GM19455 (cell line): ENCODE data around the gene UPF1.
"Not testable (repeated sequence)": the region's sequence is repeated elsewhere in the genome, so short reads cannot be mapped to it uniquely, and the experiment has no call there.

Experiments
- ATAC-seq: cut with Tn5 transposase; IDR thresholded peaks from one replicate; pipeline ENCODE4 v1.9.1; 2021; ENCODE audit not compliant: unreplicated experiment

UPF1 gene

DNA sequence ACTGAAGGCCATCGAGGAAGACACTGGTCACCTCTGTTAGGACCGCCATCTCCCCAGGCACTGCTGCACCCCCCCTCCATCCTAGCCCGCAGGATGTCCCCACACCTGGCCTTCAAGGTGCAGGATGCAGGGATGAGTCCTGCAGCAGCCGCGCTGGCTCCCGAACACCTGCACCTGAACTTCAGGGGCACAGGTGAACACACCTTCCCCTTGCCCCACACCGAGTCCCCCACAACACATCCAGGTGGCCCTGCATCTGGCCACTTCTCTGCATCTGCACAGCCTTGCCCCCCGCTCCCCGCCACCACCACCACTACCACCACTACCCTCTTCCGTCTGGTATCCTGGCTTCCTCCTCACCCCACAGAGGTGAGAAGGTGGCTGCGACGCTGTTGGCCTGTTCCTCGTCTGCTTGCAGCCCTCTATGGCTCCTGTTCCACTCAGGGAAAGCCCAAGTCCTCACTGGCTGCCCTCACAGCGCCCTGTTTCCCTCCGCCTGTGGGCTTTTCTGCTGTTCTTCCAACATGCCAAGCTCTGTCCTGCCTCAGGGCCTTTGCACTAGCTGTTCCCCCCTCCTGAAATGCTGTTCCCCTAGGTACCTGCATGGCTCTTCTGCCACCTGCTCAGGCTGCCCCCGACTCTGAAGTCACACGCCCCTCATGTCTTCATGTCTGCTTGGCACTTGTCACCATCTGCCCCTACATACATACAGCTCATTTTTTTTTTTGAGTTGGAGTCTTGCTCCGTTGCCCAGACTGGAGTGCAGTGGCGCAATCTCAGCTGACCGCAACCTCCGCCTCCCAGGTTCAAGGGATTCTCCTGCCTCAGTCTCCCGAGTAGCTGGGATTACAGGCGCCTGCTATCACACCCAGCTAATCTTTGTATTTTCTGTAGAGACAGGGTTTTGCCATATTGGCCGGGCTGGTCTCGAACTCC lies 65.6 kb downstream of the UPF1 start:
- ATAC-seq = no peak

DNA sequence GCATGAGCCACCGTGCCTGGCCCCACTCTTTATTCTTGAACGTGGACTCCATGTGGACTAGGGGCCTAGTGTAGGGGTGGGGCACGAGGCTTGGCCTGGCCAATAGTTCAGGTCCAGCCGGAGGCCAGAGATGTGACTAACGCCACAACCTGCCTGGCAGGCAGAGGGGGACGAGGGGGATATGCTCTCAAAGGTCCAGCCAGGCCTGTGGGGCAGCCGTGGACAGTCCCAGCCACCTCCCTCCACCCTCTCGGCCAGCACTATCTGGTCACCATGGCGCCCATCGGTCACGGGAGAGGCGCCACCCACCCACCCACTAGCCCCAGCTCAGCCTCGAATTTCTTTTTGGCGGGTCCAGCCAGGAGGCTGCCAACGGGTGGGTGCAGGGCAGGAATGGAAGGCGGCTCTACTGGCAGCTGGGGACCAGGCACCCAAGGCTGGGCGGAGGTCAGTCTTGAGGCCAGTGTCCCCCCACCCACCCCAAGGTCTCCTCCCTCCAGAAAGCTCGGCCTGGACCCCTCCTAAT lies 66.4 kb downstream of the UPF1 start:
- ATAC-seq = no peak

DNA sequence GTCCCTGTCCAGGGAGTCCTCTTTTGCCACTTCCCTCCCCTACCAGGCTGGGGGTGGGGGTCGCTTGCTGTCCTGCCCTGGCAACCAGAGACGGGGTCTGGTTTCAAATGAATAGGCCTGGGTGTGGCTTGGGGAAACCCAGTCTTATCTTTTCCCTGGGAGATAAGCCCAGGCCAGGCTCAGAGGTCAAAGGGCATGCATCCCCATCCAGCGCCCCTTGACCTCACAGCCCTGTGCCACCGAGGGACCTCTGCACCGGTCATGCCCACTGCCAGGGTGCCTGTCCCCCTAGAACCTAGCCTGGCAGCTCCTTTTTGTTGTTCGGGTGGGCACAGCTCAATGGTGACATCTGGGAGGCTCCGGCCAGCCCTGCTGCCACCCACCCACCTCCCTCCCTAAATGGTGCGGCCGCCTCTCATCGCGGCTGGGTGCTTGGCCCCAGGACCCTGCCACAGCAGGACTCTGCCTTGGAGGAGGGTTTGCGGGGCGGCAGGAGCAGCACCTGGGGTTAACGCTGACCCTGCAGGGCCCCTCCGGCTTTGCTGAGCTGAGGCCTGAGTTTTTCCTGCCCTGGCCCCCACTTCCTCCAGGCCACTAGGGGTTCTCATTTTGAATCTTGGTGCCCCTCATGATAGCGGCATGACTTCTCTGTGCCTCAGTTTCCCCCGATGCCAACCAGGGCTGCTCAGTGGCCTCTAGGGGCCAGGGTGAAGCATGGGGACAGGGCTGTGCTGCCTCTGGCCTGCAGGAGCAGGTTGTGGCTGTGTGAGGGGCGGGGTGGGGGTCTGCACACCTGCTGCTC lies 67.0 kb downstream of the UPF1 start:
- no peak for ATAC-seq

DNA sequence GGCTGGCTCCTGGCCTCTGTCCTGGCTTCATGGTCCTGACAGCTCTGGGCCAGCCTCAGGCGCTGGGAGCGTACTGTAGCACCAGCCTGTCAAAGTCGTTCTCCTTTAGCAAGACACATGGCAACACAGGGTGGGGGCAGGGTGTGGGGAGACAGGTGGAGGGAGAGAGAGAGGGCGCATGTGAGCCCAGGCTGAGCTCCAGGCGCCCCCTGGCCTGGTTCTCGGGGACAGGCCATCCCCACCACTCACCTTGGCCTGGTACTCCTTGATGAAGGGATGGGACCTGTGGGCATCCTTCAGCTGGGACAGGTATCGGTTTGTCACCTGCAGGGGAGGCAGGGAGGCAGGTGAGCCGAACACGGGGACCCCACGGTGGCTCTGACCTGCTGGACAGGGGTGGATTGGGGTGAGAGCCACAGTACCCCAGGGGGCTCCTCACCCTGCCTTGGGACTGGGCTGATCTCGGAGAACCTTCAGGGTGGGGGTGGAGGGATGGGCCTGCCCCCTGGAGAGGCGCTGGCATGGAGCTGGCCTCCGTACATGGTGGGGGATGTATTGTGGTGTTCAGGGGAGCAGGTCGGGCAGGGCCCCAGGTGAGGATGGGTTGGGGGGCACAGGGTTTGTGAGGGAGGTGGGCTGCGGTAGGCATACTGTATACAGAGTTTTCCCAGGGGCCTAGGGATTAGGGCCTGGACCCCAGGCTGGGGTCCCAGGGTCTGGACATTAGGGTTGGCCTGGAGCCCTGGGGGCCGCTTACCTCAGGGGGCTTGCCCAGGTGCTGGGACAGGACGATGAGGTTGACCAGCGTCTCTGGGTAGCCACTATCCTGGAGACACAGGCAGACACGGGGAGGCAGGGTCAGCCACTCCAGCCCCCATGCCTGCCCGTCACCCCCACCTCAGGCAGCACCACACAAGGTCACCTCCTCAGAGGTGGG lies 68.1 kb downstream of the UPF1 start:
- no peak for ATAC-seq

DNA sequence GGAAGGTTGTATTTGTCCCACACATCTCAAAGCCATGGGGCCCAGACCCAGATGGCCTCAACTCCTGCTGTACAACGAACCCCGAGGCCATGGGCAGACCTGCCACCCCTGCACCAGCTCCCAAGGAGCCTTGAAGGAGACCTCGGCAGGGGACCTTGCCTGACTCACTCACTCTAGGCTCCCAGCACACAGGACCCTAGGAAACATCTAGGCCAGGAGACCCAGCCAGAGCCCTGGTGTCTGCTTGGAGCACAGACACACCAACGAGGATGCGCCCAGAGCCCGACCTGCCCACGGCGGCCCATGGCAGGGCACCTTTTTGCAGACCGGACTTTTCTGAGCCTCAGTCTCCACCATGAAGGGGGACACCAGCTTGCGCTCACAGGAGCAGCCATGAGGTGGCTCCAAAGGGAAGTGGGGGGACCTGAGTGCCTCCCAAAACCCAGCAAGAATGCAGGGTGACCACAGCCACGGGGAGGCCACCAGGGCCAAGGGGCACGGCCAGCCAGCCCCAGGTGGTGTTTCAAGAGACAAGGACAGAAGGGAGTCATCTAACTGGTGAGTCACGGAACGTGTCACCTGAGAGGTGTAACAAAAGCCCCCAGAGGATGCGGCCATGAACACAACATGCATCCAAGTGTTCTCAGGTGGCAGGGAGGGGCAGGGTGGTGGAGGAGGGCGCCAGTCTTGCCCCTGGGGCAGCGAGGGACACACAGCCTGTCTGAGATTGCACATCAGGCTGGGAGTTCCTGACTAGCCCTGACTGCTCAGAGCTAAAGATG lies 69.1 kb downstream of the UPF1 start:
- no peak for ATAC-seq

DNA sequence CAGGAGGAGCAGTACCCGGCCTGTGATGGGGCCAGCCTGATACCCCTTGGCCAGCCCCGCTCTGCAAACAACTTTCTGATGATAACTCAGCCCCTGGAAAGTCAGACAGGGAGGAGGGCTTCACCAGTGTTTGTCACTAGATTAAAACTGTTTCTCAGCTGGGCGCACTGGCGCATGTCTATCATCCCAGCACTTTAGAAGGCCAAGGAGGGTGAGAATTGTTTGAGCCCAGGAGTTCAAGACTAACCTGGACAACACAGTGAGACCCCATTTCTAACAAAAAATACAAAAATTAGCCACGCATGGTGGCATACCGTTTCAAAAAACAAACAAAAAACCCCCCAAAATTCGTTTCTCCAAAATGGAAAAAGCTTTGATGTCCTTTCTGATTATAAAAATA lies 69.7 kb downstream of the UPF1 start:
- no peak for ATAC-seq

DNA sequence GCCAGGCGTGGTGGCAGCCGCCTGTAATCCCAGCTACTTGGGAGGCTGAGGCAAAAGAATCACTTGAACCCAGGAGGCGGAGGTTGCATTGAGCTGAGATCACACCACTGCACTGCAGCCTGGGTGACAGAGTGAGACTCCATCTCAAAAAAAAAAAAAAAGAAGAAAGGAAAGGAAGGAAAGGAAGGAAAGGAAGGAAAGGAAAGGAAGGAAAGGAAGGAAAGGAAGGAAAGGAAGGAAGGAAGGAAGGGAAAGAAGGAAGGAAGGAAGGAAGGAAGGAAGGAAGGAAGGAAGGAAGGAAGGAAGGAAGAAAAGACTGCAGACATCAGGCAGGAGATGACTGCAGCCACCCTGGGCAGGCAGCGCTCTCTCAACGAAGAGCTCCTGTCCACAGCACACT lies 70.8 kb downstream of the UPF1 start:
- not testable (repeated sequence) for ATAC-seq

DNA sequence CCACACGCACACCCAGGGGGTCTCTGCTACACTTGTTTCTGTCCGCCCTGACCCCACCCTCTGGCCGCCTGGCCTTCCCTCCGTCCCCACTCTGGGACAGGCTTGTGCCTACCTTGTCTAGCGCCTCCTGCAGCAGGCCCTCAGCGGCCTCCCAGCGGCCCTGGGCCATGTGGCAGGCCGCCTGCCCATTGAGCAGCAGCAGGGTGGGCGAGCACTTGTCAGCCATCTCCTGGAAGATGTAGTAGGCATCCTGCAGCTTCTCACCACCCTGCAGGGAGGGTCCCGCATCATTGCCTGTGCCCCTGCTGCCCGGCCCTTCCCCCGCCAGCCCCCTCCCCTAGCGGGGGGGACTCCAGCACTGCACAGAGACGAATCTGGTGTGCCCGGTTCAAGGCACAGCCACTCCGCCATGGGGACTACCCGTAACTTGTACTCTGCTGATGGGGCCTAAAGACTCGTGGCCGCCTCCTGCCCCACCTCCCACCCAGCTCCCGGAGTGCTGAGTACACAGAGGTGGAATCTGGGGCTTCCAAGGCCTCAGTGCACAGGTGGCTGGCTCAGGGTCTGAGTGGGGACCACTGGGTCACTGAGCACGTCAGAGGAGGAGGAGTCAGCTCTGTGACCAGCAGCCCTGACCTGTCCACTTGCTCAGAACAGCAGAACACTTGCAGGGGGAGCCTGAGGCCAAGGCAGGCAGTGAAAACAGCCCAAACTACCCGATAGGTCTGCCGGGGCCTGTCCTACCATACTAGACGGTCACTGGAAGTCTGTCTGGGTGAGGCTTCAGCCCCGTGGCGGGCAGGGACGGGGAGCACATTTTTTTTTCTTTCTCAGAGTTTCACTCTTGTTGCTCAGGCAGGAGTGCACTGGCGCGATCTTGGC lies 71.6 kb downstream of the UPF1 start:
- no peak for ATAC-seq

DNA sequence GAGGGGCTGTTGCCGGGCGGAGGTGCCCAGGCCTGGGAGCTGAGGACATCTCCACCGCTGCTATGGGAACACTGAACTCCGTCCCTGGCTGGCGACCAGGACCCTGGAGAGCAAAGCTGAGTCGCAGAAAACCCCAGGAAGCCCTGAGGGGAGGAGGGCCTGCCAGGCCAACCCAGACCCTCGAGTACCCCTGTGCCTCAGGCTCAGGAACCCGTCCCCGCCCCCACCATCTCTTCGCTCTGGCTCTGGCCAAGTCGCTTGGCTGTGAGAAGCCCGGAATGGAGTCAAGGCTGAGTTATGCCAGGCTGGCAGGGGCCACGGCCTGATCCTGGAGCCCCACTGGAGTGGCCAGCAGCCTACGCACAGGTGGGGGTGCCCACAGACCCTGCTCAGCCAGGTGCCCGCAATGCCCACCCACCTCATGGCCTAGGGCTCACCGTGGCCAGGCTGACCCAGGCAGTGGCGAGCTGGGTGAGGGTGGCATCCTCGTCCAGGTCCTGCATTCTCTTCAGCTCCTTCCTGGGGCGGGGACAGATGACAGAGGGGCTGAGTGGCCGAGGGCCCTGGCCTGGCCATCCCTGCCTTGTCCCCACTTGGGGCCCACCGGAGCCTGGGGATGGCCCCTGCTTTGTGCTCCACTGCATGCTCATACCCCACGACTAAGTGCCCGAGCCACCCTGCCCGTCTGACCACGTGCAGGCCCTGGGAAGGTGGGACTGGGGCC lies 72.7 kb downstream of the UPF1 start:
- ATAC-seq = no peak

DNA sequence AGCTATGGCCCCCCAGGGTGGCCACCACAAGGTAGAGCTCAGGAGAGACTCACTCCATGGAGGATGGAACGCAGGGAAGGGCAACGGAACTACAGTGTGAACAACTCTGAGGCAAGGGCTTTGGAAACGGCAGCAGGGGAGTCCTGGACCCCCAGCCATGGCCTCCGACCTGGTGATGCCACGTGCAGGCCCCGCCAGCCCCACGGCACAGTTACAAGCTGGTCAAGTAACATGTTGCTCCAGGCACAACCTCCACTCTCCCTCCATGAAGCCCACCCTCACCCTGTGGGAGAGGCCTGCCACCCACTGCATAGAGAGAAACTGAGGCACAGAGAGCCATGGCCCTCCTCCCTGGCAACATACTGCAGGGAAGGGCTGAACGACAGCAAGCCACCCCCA lies 73.3 kb downstream of the UPF1 start:
- no peak for ATAC-seq

DNA sequence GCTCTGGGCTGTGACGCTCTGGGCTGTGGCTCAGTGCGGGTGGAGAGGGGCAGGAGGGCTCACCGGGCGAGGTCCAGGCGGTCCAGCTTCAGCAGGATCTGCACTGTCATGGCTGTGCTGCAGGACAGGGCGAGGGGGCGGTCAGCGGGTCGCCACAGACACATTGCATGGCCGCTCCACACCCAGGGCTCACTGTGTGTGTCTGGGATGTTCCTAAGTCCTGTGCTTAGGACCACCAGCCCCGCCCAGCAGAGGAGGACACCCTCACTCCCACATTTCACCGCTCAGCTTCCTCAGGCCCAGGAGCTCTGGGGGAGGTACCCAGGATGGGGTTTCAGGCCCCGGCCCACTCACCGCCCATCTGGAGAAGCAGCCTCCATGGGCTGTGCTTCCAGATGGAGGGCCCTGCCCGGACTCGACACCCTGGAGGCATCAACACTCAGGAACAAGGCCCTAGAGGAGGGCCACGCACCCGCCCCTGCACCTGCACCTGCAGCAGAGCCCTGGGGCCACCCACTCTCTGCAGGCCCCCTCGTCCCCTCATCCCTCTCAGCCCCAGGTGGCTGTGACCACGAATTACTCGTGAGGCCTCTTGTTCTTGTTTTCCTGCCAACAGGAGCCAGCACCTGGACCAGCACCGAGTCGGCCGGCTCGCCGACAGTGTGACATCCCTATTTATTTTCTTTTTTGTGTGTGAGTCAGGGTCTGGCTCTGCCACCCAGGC lies 73.9 kb downstream of the UPF1 start:
- ATAC-seq = no peak

DNA sequence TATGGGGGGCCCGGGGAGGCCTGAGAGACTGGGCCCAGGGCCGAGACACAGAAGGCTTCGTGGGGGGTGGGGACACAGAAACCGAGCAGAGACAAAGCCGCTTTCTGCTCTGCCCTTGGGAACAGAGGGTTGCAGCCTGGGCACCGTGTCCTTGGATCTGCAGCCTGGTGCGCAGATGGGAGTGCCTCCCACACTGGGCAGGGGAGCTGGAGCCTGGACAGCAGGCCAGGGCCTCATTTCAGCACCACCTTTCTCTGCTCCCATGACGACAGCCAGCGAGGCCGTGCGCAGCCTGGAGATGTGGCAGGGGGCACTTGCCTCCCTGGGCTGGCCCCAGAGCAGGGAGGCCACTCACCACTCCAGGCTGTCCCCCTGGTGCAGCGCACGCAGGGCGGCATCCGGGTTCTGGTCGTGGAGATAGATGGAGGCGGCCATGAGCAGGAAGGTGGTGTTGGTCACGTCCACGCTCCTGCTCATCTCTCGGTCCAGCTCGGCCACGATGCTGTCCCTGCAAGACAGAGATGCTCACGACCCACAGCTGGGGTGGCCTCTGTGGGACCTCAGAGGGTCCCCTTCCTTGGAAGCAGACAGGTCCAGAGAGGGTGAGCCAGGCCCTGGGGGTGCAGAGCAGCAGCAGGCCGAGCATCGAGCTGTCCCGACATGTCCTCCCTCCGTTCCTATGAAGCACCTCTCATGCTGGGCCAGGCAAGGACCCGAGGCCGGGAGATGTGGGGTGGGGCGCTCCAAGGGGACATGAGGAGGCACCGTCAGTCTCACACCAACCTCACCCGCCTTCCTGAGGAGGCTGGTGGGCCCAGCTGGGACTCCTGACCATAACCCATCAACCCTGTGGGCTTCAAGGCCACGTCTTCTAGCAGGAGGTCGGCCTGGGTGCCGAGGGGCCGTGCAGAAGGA lies 75.1 kb downstream of the UPF1 start:
- ATAC-seq = no peak

DNA sequence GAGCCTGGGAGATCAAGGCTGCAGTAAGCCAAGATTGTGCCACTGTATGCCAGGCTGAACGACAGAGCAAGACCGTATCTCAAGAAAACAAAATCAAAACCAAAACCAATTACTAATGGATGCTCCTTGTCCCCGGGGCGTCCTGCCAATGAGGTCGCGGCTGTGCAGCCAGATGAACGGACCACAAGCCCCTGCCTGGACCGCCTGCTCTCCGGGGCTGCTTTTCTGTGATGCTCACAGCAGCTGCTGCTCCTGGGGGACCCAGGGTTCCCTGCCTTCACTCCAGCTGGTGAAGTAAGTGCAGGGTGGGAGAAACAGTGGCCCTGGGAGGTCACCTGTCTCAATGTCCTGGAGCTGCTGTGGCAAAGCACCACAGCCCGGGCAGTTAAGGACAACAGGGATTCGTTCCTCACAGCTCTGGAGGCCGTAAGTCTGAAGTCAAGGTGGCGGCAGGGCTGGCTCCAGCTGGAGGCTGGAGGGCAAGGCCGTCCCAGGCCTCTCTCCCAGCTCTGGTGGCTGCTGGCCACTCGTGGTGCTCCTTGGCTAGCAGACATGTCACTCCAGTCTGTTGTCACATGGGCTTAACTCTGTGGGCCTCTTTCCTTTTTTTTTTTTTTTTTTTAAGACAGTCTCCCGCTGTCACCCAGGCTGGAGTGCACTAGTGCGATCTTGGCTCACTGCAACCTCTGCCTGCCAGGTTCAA lies 77.3 kb downstream of the UPF1 start:
- ATAC-seq = no peak

DNA sequence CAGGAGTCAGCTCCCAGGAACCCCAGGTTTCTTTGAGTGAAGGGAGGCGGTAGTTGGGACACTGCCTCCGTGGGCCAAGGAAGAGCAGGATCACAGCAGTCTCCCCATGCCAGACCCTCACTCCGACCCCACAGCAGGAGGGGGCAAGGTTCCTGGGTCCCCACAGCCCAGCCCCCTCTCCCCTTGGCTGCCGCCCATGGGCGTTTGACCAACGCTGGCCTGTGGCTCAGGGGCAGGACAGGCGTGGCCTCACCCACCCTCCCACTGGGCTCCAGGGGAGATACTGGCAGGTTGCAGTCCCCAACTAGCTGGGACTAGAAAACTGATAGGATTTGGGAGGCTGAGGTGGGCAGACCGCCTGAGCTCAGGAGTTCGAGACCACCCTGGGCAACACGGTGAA lies 78.3 kb downstream of the UPF1 start:
- no peak for ATAC-seq

DNA sequence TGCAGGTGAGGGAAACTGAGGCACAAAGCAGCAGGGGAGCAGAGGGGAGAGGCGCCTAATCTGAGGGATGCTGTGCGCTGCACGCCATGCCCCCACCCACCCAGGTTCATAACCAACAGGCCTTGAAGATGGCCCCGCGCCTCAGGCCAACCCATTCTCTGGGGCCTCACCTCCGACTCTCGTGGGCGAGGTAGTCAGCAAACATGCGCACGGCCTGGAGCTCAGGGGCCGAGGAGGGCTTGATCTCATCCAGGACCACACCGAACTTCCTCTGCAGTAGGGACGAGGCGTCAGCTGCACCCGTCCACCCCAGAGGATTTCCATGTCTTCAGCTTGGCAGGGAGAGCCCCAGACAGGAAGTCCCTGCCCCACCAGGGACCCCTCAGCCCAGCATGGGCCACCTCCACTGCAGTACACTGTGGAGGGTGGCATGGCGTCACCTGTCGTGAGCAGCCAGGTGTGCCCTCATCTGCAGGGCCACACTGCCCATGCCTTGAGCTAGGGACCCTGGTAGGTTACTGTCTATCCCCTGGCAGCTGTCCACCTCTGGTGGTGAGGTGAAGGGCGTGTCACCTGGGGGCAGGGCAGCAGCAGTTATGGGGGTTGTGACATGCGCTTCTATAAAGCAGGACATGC lies 79.2 kb downstream of the UPF1 start:
- no peak for ATAC-seq

DNA sequence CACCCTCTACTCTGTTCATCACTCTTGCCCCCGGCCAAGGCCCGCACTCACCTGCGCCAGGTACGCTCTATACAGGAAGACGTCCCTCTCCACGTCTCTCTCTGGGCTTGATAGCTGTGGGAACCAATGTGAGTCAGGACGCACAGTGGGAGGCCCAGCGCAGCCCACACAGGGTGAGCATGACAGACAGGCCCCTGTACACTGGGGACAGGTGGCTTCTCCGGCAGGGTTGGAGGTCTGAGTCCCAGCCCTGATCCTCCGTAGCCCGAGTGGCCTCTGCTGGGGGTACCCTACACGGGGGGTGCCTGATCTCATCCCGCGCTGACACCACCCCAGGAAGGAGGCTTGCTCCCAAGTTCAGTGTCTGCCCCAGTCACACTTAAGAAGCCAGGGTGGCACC lies 81.2 kb downstream of the UPF1 start:
- ATAC-seq = no peak
